ENCODE results near the gene ADAMTS16. TPM values are rescaled to one million over a fixed set of nuclear protein-coding genes. Genes with fewer than 3 reads are reported as not detected.

Gene ADAMTS16
- total RNA-seq, 2 donors from 2014 or later: 0.05 to 0.74 TPM

DNA sequence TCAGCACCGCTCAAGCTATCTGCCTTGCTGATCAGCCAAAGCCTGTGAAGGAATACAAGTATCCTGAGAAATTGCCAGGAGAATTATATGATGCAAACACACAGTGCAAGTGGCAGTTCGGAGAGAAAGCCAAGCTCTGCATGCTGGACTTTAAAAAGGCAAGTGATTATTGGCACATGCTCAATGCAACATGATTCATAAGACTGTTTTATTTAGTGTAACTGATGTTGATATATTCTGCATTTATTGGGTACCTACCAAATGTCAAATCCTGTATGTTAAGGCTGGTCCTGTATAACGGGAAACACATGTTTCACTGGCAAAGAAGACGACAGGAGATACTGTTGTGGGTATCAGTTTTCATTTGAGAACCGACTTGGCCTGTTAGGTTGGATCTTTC lies 69.0 kb downstream of the ADAMTS16 start:
- DNase-seq (ENCODE audit: low spot score): no peak
- intact Hi-C loops (cut with DNase I): no loop called here

DNA sequence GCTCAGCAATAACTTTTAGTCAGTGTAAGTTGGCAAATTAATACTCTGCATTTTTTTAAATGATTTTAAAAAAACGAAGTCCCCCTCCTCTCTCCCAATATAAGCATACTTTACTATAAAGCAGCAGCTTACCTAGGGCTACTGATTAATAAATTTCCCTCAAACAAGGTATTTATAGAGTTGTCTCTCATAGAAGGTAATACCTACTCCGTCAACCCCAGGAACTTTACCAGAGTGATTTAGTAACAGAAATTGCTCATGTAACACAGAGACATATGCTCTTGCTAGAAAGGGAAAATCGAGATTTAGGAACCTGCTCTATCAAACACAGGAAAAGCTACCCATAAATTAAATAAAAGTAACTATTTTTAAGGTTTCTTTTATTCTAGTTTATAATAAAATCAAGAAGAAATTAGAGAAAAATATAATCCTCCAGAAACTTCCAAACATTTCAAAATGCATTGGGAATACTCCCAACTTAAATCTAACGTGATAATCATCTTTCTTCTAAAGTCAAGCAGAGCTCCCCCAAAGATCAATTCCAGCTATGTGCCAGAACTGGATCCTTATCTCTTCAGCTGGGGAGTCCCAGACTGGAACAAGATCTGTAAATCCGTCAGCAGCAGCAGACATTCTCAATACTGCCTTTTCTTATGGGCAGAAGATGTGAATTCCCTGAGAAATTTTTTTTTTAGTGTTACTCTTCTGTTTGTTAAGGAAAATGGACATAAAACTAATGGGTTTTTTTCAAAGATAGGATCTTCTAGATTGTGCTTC lies 69.6 kb downstream of the ADAMTS16 start:
- intact Hi-C loops (cut with DNase I): no loop called here
- no peak for DNase-seq (ENCODE audit: low spot score)

DNA sequence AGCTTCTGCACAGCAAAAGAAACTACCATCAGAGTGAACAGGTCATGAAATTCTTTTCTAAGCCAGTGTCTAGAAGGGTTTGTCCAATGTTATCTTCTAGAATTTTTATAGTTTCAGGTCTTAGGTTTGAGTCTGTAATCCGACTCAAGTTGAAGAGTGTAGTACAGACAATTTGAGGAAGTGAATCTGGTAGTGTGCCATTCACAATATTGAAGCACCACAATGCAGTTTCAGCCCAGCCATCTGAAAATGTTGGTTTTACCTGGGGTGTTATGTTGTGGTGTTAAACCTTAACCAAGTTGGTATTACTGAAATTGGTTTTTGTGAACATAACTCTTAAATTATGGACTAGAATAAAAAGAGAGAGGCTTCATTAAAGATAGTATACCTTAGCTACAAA lies 77.2 kb downstream of the ADAMTS16 start:
- no peak for DNase-seq (ENCODE audit: low spot score)
- intact Hi-C loops (cut with DNase I): no loop called here

DNA sequence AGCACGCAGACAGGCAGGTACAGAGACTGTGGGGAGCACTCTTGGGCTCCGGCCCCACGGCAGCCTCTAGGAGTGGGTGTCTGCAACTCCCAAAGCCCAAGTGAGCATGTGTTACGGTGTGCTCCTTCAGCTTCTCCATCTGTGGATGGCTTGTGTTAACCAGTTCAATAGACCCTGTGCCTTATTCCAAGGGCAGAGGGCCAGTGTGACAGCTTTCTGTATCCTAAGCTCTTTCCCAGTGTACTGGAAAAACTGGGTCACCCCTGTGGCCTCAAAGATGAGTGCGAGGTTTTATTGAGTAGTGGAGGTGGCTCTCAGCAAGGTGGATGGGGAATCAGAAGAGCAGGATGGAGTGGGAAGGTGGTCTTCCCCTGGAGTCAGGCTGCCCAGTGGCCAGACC lies 78.3 kb downstream of the ADAMTS16 start:
- intact Hi-C loops (cut with DNase I): no loop called here
- DNase-seq (ENCODE audit: low spot score): no peak

DNA sequence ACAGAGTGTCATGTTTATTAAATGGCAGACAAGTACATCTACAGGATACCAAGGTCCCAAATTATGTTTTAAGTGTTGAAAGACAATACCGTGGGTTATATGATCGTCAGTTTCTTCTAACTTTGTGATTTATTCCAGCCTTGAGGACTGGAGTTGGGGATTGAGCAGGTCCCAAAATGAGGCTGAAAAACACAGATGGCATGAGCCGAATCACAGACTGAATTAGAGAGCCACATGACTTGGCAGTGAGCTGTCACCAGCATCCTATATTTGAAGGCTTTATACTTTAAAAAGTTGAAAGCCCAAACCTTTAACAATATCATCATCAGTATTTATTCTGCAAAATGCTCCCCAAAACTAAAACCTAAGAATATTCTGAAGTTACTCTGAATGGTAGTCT lies 79.4 kb downstream of the ADAMTS16 start:
- no peak for DNase-seq (ENCODE audit: low spot score)
- intact Hi-C loops (cut with DNase I): no loop called here

DNA sequence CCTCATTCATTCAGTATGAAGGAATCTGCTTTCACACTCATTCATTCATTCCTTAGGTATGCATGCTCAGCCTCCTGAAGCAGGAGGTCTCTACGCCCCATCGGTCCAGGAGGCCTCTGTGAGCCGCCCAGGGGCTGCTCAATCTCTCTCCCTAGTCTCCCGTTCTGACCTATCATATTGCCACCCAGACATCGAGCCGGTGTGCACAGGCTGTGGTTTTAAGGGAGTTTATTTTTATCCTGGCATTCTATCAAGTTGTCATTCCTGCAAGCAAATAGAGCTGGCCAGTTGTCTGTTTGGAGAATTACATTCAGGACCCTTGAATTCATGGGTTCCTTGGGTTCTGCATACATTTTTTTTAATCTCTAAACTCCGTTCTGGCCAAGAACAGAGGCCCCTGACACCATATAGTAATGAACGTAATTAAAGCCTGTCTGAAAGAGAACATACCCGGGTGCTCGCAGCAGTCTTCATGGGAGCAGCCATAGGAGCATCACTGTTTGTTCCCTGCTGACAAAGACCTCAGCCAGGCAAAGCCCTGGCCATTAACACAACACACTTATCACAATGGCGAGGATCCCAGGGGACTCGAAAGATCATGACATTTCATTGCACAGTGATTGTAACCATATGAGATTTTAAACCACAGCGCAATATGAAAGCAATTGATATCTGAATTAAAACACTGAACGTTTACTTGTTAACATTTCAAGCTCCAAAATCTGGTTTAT lies 80.9 kb downstream of the ADAMTS16 start:
- intact Hi-C loops (cut with DNase I): no loop called here

DNA sequence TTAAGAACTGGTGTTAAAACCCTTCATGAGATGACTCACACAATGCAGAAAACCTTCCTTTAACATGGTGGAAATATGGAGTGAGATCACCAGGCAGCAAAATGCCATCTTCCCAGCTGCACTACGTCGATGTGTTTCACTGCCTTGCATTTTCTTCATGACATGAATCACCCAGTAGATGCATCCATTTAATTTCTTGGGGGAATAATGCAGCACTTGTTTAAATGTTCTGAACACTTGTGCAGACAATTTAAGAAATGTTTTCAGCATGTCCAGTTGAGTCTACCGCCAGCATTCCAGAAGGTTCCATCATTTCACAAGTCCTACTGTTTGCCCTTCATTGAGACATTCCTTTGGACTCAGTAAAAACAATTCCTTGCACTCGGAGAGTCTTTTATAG lies 81.6 kb downstream of the ADAMTS16 start:
- DNase-seq (ENCODE audit: low spot score): no peak
- intact Hi-C loops (cut with DNase I): no loop called here

More for the DNA sequence above, 80.9 kb downstream of the ADAMTS16 start:
- no peak for DNase-seq (ENCODE audit: low spot score)

DNA sequence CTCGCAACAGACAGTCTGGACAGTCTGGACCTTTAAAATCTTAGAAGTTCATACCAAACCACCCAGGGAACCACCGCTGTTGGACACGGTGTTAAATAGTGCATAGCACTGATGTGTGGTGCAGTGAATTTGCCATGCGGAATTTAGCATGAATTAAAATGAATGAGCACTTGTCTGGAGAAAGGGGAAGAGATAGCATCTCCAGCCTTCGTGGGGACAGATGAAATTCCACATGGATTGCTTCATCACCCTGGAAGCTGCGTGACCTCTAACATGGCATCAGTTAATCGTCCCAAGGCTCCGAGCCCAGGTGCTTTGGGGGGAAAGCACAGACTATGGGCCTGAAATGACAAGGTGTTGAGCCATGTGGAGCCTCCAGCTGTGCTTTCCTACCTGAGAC lies 91.4 kb downstream of the ADAMTS16 start:
- intact Hi-C loops (cut with DNase I): no loop called here
- no peak for DNase-seq (ENCODE audit: low spot score)

DNA sequence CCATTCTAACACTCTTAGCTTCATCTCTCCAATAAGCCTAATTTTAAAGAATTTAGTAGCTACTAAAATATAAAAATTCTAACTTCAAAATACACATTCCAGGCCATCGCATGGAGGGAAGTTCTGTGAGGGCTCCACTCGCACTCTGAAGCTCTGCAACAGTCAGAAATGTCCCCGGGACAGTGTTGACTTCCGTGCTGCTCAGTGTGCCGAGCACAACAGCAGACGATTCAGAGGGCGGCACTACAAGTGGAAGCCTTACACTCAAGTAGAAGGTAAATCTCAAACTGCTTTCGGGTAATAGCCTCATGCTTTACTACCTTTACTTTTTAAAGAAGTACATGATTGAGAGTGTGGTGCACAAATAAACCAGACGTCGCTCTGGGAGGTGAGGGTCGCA lies 94.8 kb downstream of the ADAMTS16 start:
- no peak for DNase-seq (ENCODE audit: low spot score)
- intact Hi-C loops (cut with DNase I): no loop called here

DNA sequence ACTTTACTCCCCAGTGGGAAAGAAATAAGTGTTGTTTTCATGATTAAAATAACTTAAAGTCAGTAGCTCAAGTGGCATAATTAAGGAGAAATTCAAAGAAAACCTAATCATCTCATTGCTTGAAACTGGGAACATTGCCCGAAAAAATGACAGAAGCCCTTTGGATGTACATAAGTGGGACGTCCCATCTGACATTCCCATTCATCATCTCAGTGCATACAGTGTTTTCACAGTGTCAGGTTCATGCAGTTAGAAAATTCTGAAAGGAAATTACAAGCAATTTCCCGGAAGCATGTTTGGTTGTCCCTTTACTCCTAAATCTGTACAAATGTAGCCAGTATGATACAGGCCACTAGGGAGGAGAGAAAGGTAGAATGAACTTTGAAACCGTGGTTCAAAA lies 95.6 kb downstream of the ADAMTS16 start:
- intact Hi-C loops (cut with DNase I): no loop called here
- no peak for DNase-seq (ENCODE audit: low spot score)

DNA sequence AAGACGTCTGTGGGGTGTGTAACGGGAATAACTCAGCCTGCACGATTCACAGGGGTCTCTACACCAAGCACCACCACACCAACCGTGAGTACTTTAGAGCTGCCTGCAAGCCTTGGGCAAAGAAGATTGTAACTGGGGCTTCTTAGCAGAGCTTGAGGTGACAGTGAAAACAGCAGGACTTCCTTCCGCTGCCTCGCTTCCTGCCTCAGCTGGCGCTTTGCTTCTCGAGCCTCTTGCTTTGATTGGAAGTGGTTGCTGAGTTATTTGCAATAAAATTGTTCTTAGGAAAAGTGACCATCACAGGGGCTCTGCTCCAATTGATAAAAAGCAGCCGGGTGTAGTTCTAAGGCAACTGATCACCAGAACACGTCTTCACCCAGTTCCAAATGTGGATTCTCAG lies 99.1 kb downstream of the ADAMTS16 start:
- no peak for DNase-seq (ENCODE audit: low spot score)
- intact Hi-C loops (cut with DNase I): no loop called here

DNA sequence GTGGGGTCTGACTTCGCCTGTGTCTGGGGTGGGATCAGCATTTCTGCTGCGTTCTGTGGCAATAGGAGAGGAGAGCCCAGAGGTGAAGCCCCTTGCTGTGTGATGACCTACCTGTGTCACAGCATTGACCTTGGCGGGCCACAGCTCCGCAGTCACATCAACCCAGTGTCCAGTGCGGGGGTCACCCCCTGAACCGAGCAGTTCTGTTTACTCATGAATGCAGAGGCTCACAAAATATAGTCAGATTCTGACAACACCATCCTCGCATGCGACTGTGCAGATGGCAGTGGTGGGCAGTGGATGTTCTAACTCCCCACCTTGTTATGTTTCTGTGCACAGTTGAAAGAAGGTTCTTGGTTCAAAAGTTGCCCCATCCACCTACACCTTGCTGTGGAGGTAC lies 100.1 kb downstream of the ADAMTS16 start:
- intact Hi-C loops (cut with DNase I): no loop called here
- no peak for DNase-seq (ENCODE audit: low spot score)

DNA sequence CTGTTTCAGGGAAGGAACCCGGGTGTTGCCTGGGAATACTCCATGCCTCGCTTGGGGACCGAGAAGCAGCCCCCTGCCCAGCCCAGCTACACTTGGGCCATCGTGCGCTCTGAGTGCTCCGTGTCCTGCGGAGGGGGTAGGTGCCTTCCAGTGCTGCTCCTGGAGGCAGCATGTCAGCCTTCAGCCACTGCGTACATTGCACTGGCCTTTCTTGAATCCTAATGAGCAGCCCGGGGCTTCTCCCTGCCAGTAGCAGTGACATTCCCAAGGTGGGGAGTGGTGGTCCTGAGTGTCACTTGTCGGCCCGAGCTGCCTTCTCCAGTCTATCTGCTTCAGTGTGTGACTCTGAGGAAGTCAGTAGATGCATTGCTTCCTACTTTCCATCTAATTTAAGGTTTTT lies 101.9 kb downstream of the ADAMTS16 start:
- no peak for DNase-seq (ENCODE audit: low spot score)
- intact Hi-C loops (cut with DNase I): no loop called here

DNA sequence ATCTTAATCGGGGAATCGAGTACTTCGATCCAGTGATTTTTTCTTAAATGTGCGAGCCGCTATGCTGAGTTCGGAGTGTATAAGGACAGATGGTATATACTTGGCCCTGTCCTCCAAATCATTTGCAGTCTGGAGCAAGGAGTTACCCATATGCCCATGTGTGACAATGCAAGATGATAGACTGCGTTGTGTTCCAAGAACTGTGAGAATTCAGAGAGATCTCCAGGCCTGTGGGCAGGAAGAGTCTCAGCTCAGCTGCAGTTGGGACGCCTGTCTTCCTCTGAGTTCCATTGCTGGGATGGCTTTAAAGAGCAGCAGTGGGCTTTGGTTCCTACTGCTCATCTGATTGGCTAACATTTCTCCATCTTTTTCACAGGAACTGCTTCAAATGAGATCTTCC lies 106.6 kb downstream of the ADAMTS16 start:
- intact Hi-C loops (cut with DNase I): no loop called here
- no peak for DNase-seq (ENCODE audit: low spot score)

DNA sequence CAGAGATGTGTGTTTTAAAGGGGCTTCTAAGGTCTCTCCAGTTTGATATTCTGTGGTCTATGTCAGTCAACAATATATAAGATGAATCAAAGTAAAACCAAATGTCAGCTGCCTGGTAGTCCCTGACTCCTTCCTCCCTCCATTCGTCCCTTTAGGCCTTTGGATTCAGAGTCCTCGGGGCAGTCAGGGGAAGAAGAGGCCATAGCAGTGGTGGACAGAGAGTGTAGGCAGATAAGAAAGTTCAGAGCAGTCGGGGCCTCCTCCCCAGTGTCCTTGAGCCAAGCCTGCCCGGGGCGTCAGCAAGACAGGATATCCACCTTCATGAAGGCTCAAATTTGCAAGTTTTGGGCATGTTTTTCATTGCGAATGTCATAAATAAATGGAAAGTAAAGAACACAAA lies 110.6 kb downstream of the ADAMTS16 start:
- no peak for DNase-seq (ENCODE audit: low spot score)
- intact Hi-C loops (cut with DNase I): no loop called here

DNA sequence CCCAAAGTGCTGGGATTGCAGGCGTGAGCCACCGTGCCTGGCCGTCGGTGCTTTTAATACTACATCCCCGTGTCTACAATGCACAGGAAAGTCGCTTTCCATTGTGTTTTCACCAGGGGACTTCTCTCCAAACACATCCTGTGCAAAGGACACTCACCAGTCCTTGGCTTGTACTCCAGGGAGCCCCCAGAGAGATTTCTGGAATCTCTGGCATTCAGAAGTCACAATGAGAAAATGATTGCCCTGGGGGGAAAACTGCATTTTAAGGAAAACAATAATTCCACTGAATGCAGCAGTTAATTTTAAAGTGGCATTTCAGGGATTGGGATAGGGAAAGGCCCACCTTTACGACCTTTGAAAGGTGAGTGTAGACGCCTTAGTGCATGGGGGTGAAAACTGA lies 112.0 kb downstream of the ADAMTS16 start:
- intact Hi-C loops (cut with DNase I): no loop called here
- DNase-seq (ENCODE audit: low spot score): no peak

DNA sequence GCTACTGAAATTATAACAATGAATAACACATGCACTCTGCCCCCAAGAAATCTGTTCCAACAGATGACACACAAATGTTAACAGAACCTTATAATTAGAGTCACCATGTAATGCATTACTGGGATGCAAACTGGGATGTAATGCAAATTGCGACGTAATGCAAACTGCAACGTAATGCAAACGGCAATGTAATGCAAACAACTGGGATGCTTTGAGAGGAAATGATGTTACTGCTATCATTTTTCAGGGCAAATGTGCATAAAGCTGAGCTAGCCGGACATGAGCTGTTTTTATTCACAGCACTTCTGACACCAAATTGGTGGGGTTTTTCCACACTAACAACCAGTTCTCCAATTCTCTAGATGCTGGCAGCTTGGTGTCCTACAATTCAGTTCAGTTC lies 117.2 kb downstream of the ADAMTS16 start:
- DNase-seq (ENCODE audit: low spot score): no peak
- intact Hi-C loops (cut with DNase I): no loop called here

DNA sequence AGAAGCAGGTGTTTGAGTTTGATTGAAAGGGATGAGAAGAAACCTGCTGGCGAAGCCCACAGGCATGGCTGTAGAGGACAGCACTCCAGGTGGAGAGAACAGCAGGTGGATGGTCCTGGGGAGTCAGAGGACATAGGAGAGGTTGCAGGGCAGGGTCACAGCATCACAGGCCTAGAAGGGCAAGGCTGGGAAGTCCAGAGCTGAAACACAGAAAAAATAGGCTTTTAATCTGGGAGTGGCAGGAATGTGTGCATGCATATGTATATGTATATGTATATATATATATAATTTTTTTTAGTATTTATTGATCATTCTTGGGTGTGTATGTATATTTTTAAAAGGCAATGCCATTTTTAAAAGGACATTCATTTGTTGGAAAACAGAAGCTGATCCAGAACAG lies 118.4 kb downstream of the ADAMTS16 start:
- intact Hi-C loops (cut with DNase I): no loop called here
- peak; percentile 37 for DNase-seq (ENCODE audit: low spot score)

DNA sequence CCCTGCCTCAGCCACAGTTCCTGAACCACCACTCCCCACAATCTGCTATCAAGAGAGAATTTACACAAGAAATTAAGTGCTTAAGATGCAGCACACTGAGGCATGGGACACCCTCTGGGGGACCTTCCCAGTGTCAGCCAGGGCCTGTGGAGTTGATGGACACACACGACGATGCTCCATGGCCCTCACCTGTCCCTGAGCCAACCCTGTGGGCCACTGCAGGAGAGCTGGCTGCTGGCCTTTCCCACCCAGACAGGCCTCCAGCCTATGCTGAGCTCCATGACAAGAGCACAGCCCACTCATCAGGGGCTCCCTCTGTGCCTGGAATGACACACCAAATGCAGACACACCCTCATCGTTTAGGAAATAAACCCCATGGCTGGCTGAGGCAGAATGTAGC lies 124.6 kb downstream of the ADAMTS16 start:
- no peak for DNase-seq (ENCODE audit: low spot score)

DNA sequence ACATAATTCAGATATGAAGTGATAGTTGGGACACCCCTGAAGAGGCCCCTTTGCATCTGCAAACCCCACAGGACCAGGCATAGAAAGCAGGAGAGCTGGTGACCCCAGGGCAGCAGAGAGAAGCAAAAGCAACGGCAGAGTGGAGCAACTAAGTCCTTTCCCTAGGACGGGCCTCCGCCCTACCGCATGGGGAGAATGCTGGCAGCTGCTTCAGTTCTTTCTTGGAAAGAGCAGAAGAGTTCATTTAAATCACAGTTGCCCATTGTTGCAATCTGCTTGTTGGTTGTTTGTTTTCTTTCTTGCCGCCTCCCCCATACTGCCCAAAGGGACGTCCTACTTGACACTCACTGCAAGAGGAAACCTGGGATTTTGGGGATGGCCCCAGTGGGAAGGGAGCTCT lies 126.2 kb downstream of the ADAMTS16 start:
- no peak for DNase-seq (ENCODE audit: low spot score)
- intact Hi-C loops (cut with DNase I): no loop called here

More for the DNA sequence above, 124.6 kb downstream of the ADAMTS16 start:
- intact Hi-C loops (cut with DNase I): no loop called here

DNA sequence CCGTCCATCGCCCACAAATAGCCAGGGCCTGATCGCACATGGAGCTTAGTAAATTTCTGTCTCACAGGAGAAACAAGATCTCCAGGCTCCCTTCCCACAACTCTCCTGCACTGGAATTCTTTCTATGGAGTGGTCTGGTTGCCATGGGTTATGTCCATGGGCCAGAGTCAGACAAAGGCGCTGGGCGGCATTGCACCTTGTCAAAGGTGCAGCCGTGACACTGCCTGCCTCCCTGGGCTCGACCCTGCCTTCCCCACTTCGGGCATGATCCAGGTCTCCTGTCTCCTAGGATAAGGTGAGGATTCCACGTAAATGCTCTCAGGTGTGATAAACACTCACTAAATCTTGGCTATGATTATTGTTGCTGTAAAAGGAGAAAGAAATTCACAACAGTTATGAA lies 130.0 kb downstream of the ADAMTS16 start:
- intact Hi-C loops (cut with DNase I): no loop called here
- DNase-seq (ENCODE audit: low spot score): no peak

Data from posterior vena cava (tissue), 2 donors.